ENCODE measurements around the gene TOP3A.
"Not testable (repeated sequence)": the region's sequence is repeated elsewhere in the genome, so short reads cannot be mapped to it uniquely, and the experiment has no call there.

Gene TOP3A

DNA sequence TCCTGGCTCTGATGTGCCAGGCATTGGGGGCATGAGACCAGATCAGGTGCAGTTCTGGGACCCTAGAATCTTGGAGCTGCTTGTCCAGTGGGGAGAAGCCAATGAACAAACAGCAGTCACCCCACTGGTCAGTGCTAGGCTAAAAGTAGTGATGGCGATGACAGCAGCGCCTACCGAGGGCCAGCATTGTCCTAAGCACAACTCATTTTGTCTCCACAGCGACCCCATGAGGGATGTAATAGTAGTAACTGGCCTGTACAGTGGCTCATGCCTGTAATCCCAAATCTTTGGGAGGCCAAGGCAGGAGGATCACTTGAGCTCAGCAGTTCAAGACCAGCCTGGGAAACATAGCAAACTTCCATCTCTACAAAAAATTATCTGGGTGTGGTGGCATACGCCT, 6.5 kb upstream of the TOP3A start:
- H3K36me3 ChIP-seq (ENCODE audit: control insufficient read depth, insufficient read depth, low read length) = peaks cover 38% of the 10 kb centered on the region
- H3K27me3 ChIP-seq (ENCODE audit: control insufficient read depth, insufficient read depth, low read length) = no peaks in the 10 kb centered on the region
- no peak overlapping the region for H3K4me3 ChIP-seq (ENCODE audit: low read depth, low read length)
- peaks cover 4% of the 10 kb centered on the region for H3K4me1 ChIP-seq (ENCODE audit: control insufficient read depth, insufficient read depth, low read length)
- H3K9me3 ChIP-seq (ENCODE audit: control insufficient read depth, insufficient read depth, low read length) = no peaks in the 10 kb centered on the region
- H3K9ac ChIP-seq (ENCODE audit: low read depth, low read length) = no peak overlapping the region

GRCh38 chr17:18320301-18320700, 5.5 kb upstream of the TOP3A start:
- H3K9ac ChIP-seq (ENCODE audit: low read depth, low read length) = no peak overlapping the region
- no peaks in the 10 kb centered on the region for H3K27me3 ChIP-seq (ENCODE audit: control insufficient read depth, insufficient read depth, low read length)
- H3K4me3 ChIP-seq (ENCODE audit: low read depth, low read length) = no peak overlapping the region
- H3K9me3 ChIP-seq (ENCODE audit: control insufficient read depth, insufficient read depth, low read length) = no peaks in the 10 kb centered on the region
- peaks cover 38% of the 10 kb centered on the region for H3K36me3 ChIP-seq (ENCODE audit: control insufficient read depth, insufficient read depth, low read length)
- peaks cover 4% of the 10 kb centered on the region for H3K4me1 ChIP-seq (ENCODE audit: control insufficient read depth, insufficient read depth, low read length)

GRCh38 chr17:18319604-18320256, 4.9 kb upstream of the TOP3A start:
- H3K4me3 ChIP-seq (ENCODE audit: low read depth, low read length) = no peak overlapping the region
- no peaks in the 10 kb centered on the region for H3K9me3 ChIP-seq (ENCODE audit: control insufficient read depth, insufficient read depth, low read length)
- H3K4me1 ChIP-seq (ENCODE audit: control insufficient read depth, insufficient read depth, low read length) = peaks cover 4% of the 10 kb centered on the region
- no peak overlapping the region for H3K9ac ChIP-seq (ENCODE audit: low read depth, low read length)
- peaks cover 33% of the 10 kb centered on the region for H3K36me3 ChIP-seq (ENCODE audit: control insufficient read depth, insufficient read depth, low read length)
- no peaks in the 10 kb centered on the region for H3K27me3 ChIP-seq (ENCODE audit: control insufficient read depth, insufficient read depth, low read length)

DNA sequence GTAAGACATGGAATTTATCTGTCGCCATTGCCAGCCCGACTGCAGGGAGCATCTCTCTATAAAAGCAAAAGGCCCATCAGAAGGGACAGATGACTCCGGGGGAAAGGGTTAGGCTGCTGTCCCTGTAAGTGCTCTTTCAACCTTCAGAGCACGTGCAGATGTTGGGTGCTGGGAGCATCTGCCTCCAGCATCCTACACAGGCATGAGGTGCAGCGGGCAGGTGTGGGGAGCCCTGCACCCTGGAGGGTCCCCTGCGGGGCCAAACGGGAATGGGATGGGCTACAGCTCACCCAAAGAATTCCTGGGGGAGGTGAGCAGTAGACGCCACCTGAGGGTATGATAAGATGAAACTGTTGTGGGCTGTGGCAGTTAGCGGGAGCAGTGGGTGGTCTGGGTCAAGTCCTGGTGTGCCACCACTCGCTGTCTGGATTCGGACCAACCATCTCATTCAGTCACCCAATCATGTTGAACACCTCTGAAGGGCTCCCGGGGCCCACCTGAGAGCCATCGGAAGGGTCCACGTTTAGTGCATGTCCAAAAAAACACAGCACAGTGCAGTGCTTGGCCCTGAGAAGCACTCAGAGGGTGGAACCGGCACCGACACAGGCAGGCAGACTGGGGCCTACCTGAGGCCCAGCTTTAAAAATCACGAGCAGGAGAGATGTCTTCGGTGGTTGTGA, 4.1 kb upstream of the TOP3A start:
- no peaks in the 10 kb centered on the region for H3K9me3 ChIP-seq (ENCODE audit: control insufficient read depth, insufficient read depth, low read length)
- no peak overlapping the region for H3K9ac ChIP-seq (ENCODE audit: low read depth, low read length)
- no peak overlapping the region for H3K4me3 ChIP-seq (ENCODE audit: low read depth, low read length)
- H3K4me1 ChIP-seq (ENCODE audit: control insufficient read depth, insufficient read depth, low read length) = peaks cover 4% of the 10 kb centered on the region
- H3K27me3 ChIP-seq (ENCODE audit: control insufficient read depth, insufficient read depth, low read length) = no peaks in the 10 kb centered on the region
- peaks cover 26% of the 10 kb centered on the region for H3K36me3 ChIP-seq (ENCODE audit: control insufficient read depth, insufficient read depth, low read length)

GRCh38 chr17:18318117-18318516, 3.3 kb upstream of the TOP3A start:
- peaks cover 4% of the 10 kb centered on the region for H3K4me1 ChIP-seq (ENCODE audit: control insufficient read depth, insufficient read depth, low read length)
- no peaks in the 10 kb centered on the region for H3K9me3 ChIP-seq (ENCODE audit: control insufficient read depth, insufficient read depth, low read length)
- peak overlapping the region; percentile 73 for H3K9ac ChIP-seq (ENCODE audit: low read depth, low read length)
- H3K4me3 ChIP-seq (ENCODE audit: low read depth, low read length) = peak overlapping the region; percentile 8
- peaks cover 18% of the 10 kb centered on the region for H3K36me3 ChIP-seq (ENCODE audit: control insufficient read depth, insufficient read depth, low read length)
- H3K27me3 ChIP-seq (ENCODE audit: control insufficient read depth, insufficient read depth, low read length) = no peaks in the 10 kb centered on the region

- no peaks in the 10 kb centered on the region for H3K9me3 ChIP-seq (ENCODE audit: control insufficient read depth, insufficient read depth, low read length)
- peak overlapping the region; percentile 97 for H3K4me3 ChIP-seq (ENCODE audit: low read depth, low read length)
- H3K36me3 ChIP-seq (ENCODE audit: control insufficient read depth, insufficient read depth, low read length) = peaks cover 23% of the 10 kb centered on the region
- peaks cover 4% of the 10 kb centered on the region for H3K4me1 ChIP-seq (ENCODE audit: control insufficient read depth, insufficient read depth, low read length)
- H3K27me3 ChIP-seq (ENCODE audit: control insufficient read depth, insufficient read depth, low read length) = no peaks in the 10 kb centered on the region
- H3K9ac ChIP-seq (ENCODE audit: low read depth, low read length) = peak overlapping the region; percentile 96
Observed at GRCh38 chr17:18315961-18316360, 1.2 kb upstream of the TOP3A start.

GRCh38 chr17:18315562-18315922, 748 bp upstream of the TOP3A start:
- peak overlapping the region; percentile 97 for H3K4me3 ChIP-seq (ENCODE audit: low read depth, low read length)
- H3K9me3 ChIP-seq (ENCODE audit: control insufficient read depth, insufficient read depth, low read length) = no peaks in the 10 kb centered on the region
- H3K27me3 ChIP-seq (ENCODE audit: control insufficient read depth, insufficient read depth, low read length) = no peaks in the 10 kb centered on the region
- H3K36me3 ChIP-seq (ENCODE audit: control insufficient read depth, insufficient read depth, low read length) = peaks cover 24% of the 10 kb centered on the region
- H3K9ac ChIP-seq (ENCODE audit: low read depth, low read length) = peak overlapping the region; percentile 96
- H3K4me1 ChIP-seq (ENCODE audit: control insufficient read depth, insufficient read depth, low read length) = peaks cover 4% of the 10 kb centered on the region

DNA sequence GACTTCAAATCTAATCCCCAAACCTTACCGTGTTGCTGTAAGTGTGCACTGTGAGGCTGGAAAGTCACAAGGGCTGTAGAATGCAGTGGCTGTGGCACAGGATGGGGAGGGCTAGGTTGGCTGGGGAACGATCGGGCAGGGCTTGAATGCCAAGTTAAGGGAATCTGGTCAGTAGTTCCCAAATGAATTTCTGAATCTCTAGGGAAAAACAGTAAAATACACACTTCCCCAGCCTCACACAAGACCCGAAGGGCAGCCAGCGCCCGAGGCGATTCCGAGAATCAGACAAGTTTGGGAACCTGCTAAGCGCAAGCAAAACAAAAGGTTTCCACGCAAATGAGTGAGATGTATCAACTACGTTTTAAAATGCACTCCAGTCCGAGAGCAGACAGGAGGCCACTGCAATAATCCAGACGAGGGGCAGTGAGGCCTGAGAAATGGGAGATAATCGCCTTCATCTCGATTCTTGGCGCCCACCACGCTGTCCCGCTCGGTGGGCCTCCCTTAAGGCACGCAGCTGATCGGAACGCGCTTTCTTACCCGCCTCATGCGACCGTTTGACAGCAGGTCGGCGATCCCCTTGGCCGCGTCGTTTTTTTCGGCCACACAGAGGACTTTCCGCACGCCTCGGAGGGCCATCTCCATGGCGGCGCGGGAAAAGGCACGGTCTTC, 599 bp downstream of the TOP3A start:
- no peaks in the 10 kb centered on the region for H3K9me3 ChIP-seq (ENCODE audit: control insufficient read depth, insufficient read depth, low read length)
- H3K4me3 ChIP-seq (ENCODE audit: low read depth, low read length) = peak overlapping the region; percentile 97
- H3K36me3 ChIP-seq (ENCODE audit: control insufficient read depth, insufficient read depth, low read length) = peaks cover 26% of the 10 kb centered on the region
- no peaks in the 10 kb centered on the region for H3K27me3 ChIP-seq (ENCODE audit: control insufficient read depth, insufficient read depth, low read length)
- peak overlapping the region; percentile 96 for H3K9ac ChIP-seq (ENCODE audit: low read depth, low read length)
- peaks cover 4% of the 10 kb centered on the region for H3K4me1 ChIP-seq (ENCODE audit: control insufficient read depth, insufficient read depth, low read length)

- H3K9ac ChIP-seq (ENCODE audit: low read depth, low read length) = no peak overlapping the region
Observed at GRCh38 chr17:18309202-18309601, 5.6 kb downstream of the TOP3A start.

DNA sequence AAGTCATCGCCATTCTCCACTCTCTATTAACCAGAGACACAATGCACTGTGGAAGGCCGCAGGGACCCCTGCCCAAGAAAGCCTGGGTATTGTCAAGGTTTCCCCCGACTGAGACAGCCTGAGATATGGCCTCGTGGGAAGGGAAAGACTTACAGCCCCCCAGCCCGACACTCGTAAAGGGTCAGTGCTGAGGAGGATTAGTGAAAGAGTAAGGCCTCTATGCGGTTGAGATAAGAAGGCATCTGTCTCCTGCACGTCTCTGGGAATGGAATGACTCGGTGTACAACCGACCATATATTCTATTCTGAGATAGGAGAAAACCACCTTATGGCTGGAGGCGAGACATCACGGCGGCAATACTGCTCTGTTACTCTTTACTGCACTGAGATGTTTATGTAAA, 11.6 kb downstream of the TOP3A start:
- not testable (repeated sequence) for H3K9me3 ChIP-seq (ENCODE audit: control insufficient read depth, insufficient read depth, low read length); H3K27me3 ChIP-seq (ENCODE audit: control insufficient read depth, insufficient read depth, low read length); H3K4me1 ChIP-seq (ENCODE audit: control insufficient read depth, insufficient read depth, low read length); H3K9ac ChIP-seq (ENCODE audit: low read depth, low read length); H3K4me3 ChIP-seq (ENCODE audit: low read depth, low read length)
- peaks cover 57% of the 10 kb centered on the region for H3K36me3 ChIP-seq (ENCODE audit: control insufficient read depth, insufficient read depth, low read length)

More at GRCh38 chr17:18309202-18309601, 5.6 kb downstream of the TOP3A start:
- Histone ChIP-seq H3K9me3 (ENCODE audit: control insufficient read depth, insufficient read depth, low read length) (no peaks in the 10 kb centered on the region), H3K36me3 (ENCODE audit: control insufficient read depth, insufficient read depth, low read length) (peaks cover 35% of the 10 kb centered on the region), H3K4me1 (ENCODE audit: control insufficient read depth, insufficient read depth, low read length) (no peaks in the 10 kb centered on the region), H3K4me3 (ENCODE audit: low read depth, low read length) (no peak overlapping the region), H3K27me3 (ENCODE audit: control insufficient read depth, insufficient read depth, low read length) (no peaks in the 10 kb centered on the region)

DNA sequence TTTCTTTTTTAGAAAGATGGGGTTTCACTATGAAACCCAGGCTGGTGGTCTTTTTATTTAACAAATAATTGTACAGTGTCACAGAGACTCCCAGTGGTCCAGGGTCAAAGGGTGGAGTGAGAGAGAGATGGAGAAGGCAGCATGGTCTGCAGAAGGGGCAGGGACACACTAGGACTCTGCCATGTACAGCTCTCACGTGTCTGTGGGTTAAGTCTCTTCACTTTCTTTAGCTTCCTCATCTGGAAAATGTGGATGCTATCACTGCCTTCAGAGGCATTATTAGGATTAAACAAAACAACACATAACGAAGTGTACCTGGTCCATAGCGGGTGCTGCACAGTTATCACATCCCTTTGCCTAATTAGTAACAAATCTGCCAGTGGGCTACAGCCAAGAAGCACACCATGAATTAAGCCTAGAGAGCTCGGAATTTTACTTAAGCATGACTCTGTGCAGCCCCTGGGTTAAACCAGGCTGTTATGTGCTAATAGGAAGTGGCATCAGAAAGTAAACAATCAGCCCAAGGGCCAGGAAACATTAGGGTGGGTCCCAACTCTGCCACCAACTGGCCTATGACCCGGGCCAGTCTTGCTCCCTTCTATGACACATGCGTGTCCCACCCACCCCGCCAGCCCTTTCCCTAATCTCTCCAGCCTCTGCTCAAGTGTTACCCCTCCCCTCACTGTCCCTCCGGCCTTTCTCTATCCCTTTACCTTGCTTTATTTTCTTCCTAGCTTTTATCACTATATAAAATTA, 13.9 kb downstream of the TOP3A start:
- H3K9ac ChIP-seq (ENCODE audit: low read depth, low read length) = no peak overlapping the region
- no peaks in the 10 kb centered on the region for H3K9me3 ChIP-seq (ENCODE audit: control insufficient read depth, insufficient read depth, low read length)
- no peaks in the 10 kb centered on the region for H3K27me3 ChIP-seq (ENCODE audit: control insufficient read depth, insufficient read depth, low read length)
- no peak overlapping the region for H3K4me3 ChIP-seq (ENCODE audit: low read depth, low read length)
- peaks cover 48% of the 10 kb centered on the region for H3K36me3 ChIP-seq (ENCODE audit: control insufficient read depth, insufficient read depth, low read length)
- no peaks in the 10 kb centered on the region for H3K4me1 ChIP-seq (ENCODE audit: control insufficient read depth, insufficient read depth, low read length)

Measured in iPS-15b (cell line).